Right lobe of liver (tissue), 4 donors: ENCODE measurements around the gene PLXNA3.

ENCODE experiments used
- CTCF ChIP-seq, 4 donors: fragments of 200-600 bp in 3 of 4; fragments of 450-650 bp in 1 of 4; IDR thresholded peaks; one replicate each; pipeline versions ENCODE4 v1.5.1 to v1.8.0; 2016 to 2022; ENCODE audit warnings: antibody characterized with exemption in 4 of 4, mild to moderate bottlenecking in 2 of 4
- POLR2A ChIP-seq: fragments of 450-650 bp; IDR thresholded peaks from one replicate; pipeline ENCODE4 v1.6.1; 2017; ENCODE audit warnings: antibody characterized with exemption, mild to moderate bottlenecking
- donor health status: DM: no; HTN: no; CAD: no.
- donor health status: DM: no; HTN: no; CAD: no.
- donor health status: DM: no; HTN: yes; CAD: no.

- TF ChIP-seq CTCF (IDR thresholded peaks at IDR 0.05) (no peak), POLR2A (no peak)
Observed at GRCh38 chrX:154469880-154470279, 11.8 kb downstream of the PLXNA3 start.
